OCI-LY7 (cell line): Measurements from ENCODE around the gene TMEM273.

Source experiments
- CTCF ChIP-seq: fragments of 200-600 bp; sonication (generic); conservative IDR thresholded peaks from 2 replicates; pipeline ENCODE4 v1.5.1; 2014; ENCODE audit warnings: mild to moderate bottlenecking, antibody characterized with exemption, low read length, moderate library complexity, mixed read lengths
- EZH2phosphoT487 ChIP-seq: fragments of 200-600 bp; sonication (generic); IDR thresholded peaks from 2 replicates; pipeline ENCODE4 v1.6.1; 2018; ENCODE audit warnings: low read depth, borderline replicate concordance, mild to moderate bottlenecking, mixed run types, antibody characterized with exemption, low read length, moderate library complexity, mixed read lengths

- no peak for TF ChIP-seq CTCF
- no peak for TF ChIP-seq EZH2phosphoT487
Observed at GRCh38 chr10:49213211-49213610, 25.0 kb upstream of the TMEM273 start.
